Measurements from ENCODE around the gene TAF4.

The TAF4 gene

DNA sequence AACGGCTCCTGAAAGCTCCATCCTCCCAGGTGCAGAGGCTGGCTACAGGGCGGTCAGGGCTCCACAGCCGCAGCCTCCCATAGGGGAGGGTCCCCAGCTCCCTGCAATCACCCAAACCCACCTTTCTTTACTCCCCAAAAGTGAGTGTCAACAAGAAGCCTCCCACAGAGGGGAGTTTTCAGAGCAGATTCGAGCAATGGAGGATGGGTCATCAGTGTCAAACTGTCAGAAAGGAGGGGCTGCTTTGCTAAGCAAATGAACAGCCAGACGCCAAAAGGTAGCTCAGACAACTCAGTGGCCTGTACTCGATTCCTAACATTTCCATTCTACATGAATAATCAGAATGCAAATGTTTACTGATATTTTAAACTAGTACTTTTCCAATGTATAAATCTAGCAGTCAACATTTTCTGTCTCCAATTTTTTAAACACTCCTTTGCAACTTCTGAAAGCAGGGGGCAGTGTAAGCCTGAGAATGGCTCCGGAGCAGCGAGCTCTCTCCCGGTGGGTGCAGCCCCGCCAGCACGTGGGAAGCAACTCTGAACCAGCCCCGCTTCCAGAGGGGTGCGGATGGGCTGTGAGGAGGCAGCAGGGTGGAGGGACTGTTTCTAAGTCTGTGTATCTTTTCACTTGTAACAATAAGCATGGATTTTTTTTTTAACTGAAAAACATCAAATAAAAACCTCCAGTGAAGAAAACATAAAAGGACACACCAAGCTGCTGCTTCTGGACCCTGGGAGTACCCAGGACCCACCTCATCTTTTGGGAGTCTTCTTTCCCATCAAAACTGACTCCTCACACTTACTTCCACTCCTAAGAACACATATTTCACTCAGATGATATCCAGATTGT, 54.9 kb downstream of the TAF4 start:
- TF ChIP-seq Cebpa-rat (IDR thresholded peaks at IDR 0.05): no peak
- peaks cover 87% of the 10 kb centered on the region for H3K36me3 ChIP-seq
- H3K9ac ChIP-seq: no peak overlapping the region
- no peaks in the 10 kb centered on the region for H3K9me3 ChIP-seq
- H3K27me3 ChIP-seq: no peaks in the 10 kb centered on the region
- no peak overlapping the region for H3K4me2 ChIP-seq
- H3K4me1 ChIP-seq: peaks cover 25% of the 10 kb centered on the region
- peaks cover 83% of the 10 kb centered on the region for H4K20me1 ChIP-seq
- H3K27ac ChIP-seq: no peak overlapping the region
- no peak overlapping the region for H3K4me3 ChIP-seq

DNA sequence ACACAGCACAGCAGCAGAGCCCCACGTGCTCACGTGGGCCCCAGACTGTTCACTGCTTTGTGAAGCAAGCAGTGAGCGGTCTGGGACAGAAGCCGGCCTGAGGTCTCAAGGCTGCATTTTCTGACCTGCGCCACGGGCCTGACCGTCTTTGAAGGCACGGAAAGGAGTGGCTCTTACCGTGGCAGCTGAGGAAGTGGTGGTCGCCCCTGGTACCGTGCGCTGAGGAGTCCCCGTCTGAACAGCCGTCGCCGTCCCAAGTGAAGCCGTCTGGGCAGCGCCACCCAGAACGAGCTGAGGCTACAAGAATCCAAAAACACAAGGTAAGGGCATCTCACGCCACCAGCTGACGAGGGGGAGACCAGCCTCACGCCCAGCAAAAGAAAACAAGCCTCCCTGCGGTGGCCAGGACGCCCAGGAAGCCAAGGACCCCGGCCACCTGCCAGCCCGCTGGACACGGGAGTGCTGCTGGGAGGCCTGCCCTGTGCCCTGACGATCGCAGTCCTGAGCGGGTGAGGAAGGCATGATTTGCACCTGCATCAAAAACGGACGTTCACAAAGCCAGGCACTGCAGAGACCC, 55.7 kb downstream of the TAF4 start:
- no peak overlapping the region for H3K27ac ChIP-seq
- H3K4me3 ChIP-seq: no peak overlapping the region
- no peak for TF ChIP-seq Cebpa-rat (IDR thresholded peaks at IDR 0.05)
- H3K9ac ChIP-seq: no peak overlapping the region
- H3K4me1 ChIP-seq: peaks cover 20% of the 10 kb centered on the region
- H3K27me3 ChIP-seq: no peaks in the 10 kb centered on the region
- H3K36me3 ChIP-seq: peaks cover 95% of the 10 kb centered on the region
- H4K20me1 ChIP-seq: peaks cover 83% of the 10 kb centered on the region
- H3K4me2 ChIP-seq: no peak overlapping the region
- no peaks in the 10 kb centered on the region for H3K9me3 ChIP-seq

DNA sequence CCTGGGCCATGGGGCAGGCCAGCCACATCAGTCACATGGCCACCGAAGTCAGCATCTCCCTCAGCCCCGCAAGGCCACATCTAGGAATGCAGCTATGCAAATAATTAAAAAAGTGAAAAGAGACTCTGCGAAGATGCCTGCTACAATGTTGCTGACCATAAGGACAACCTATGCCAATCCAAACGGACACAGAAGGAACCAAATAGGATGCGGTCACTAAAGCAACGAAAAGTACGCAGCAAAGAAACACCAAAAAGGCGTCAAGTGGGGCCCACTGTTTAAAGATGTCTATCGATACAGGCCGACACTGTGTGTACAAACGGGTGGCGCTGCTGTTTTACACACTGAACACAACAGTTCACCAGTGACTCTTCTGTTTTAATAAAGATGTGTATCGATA, 56.4 kb downstream of the TAF4 start:
- no peak for TF ChIP-seq Cebpa-rat (IDR thresholded peaks at IDR 0.05)
- peaks cover 98% of the 10 kb centered on the region for H3K36me3 ChIP-seq

DNA sequence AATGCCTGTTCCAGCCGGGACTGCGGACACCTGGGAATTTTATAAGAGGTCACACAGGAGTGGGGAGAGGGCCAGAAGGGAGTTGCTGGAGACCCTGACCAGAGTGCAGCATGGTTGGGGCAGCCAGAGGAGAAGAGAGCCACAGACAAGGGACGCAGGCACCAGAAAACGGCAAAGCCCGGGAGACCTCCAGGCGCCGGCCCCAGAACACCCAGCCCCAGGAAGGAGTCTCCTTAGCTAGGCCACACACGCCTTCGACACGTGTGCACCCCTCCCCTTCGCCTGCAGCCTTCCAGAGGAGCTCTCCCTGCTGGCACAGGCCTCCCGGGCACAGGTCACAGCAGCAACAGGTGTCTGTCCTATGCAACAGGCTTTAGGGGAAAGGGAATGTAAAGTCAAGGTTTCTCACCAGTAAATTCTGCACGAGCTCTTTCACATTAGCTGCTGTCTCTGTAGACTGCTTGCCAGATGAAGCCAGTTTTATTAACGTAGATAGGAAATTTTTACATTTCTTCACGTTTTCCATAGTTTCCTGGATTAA, 57.0 kb downstream of the TAF4 start:
- no peaks in the 10 kb centered on the region for H3K27me3 ChIP-seq
- H3K27ac ChIP-seq: no peak overlapping the region
- no peak overlapping the region for H3K4me2 ChIP-seq
- TF ChIP-seq Cebpa-rat (IDR thresholded peaks at IDR 0.05): no peak
- H4K20me1 ChIP-seq: peaks cover 83% of the 10 kb centered on the region
- H3K36me3 ChIP-seq: peaks cover 97% of the 10 kb centered on the region
- peaks cover 24% of the 10 kb centered on the region for H3K4me1 ChIP-seq
- no peak overlapping the region for H3K4me3 ChIP-seq
- no peak overlapping the region for H3K9ac ChIP-seq
- H3K9me3 ChIP-seq: no peaks in the 10 kb centered on the region

More for the DNA sequence above, 56.4 kb downstream of the TAF4 start:
- H4K20me1 ChIP-seq: peaks cover 83% of the 10 kb centered on the region
- H3K9me3 ChIP-seq: no peaks in the 10 kb centered on the region
- no peak overlapping the region for H3K4me3 ChIP-seq
- H3K4me1 ChIP-seq: peaks cover 20% of the 10 kb centered on the region
- H3K9ac ChIP-seq: no peak overlapping the region
- no peaks in the 10 kb centered on the region for H3K27me3 ChIP-seq
- H3K27ac ChIP-seq: no peak overlapping the region
- H3K4me2 ChIP-seq: no peak overlapping the region

DNA sequence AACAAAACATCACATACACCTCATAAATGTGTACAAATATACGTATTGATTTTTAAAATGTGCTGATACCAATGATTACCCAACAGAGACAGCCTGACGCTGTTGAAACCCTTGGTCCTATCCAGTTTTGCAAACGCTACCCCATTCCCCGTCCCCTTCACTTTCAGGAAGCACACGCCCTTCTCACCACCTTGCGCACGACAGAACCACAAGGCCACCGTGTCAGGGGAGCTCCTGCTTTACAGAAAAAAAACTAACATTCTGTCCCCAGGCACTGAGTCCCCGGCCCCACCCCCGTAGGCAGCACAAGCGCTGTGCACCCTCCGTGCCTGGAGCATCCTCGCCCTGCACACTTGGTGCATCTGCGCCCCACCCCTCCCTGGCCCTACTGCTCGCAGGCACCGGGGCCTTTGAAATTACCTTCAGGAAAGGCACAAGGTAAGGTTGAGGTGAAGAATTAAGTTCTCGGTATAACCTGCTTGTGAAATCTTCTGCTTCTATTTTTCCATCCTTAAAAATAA, 58.5 kb downstream of the TAF4 start:
- Histone ChIP-seq H3K36me3 (peaks cover 96% of the 10 kb centered on the region), H3K4me2 (no peak overlapping the region)
- TF ChIP-seq Cebpa-rat (IDR thresholded peaks at IDR 0.05): no peak

DNA sequence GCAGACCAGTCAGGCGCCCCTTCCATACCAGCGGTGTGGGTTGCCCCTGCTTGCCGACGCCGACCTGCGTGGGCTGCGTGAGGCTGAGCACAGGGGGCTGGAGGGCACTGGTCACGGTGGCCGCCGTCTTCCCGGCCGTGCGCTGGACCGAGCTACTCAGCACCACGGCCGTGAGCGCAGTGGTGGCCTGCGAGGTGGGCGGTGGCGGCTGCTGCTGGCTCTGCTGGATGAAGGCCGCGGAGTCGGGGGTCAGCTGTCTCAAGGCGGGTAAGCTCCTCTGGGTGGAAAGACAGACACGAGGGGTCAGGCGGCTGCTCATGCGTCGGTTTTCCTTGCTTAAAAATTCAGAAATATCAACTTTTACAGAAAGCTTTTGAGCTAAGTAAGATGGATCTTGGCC, 59.2 kb downstream of the TAF4 start:
- no peak for TF ChIP-seq Cebpa-rat (IDR thresholded peaks at IDR 0.05)
- no peak overlapping the region for H3K4me2 ChIP-seq
- peaks cover 73% of the 10 kb centered on the region for H4K20me1 ChIP-seq
- no peaks in the 10 kb centered on the region for H3K27me3 ChIP-seq
- H3K27ac ChIP-seq: no peak overlapping the region
- H3K9me3 ChIP-seq: no peaks in the 10 kb centered on the region
- H3K4me3 ChIP-seq: no peak overlapping the region
- H3K4me1 ChIP-seq: peaks cover 31% of the 10 kb centered on the region
- peaks cover 96% of the 10 kb centered on the region for H3K36me3 ChIP-seq
- H3K9ac ChIP-seq: no peak overlapping the region

More for the DNA sequence above, 58.5 kb downstream of the TAF4 start:
- Histone ChIP-seq H3K27me3 (no peaks in the 10 kb centered on the region), H4K20me1 (peaks cover 77% of the 10 kb centered on the region), H3K9ac (no peak overlapping the region), H3K4me3 (no peak overlapping the region), H3K9me3 (no peaks in the 10 kb centered on the region), H3K27ac (no peak overlapping the region), H3K4me1 (peaks cover 33% of the 10 kb centered on the region)

DNA sequence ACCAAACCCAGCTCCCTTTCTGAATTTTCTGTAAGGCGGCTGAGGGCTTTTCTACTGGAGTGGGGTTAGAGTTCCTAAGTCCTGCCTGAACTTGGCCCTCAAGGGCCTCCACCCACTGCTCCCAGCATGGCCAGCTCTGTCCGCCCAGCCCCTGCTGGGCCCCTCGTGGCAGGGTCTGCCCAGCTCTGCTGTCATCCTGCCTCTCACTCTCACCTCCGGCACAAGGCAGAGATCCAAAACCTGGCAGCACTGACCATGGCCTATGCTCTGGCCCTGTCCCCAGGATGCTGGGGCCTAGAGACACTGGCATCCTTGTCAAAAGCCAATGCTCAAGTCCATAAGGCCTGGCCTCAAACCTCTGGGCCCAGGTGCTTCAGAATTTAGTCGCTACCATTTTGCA, 61.1 kb downstream of the TAF4 start:
- H3K9ac ChIP-seq: peak overlapping the region; percentile 55
- peaks cover 98% of the 10 kb centered on the region for H3K36me3 ChIP-seq
- 0 out of 2 replicates have a peak overlapping the region, but pooled peaks have one; percentile 8 for H3K27ac ChIP-seq

DNA sequence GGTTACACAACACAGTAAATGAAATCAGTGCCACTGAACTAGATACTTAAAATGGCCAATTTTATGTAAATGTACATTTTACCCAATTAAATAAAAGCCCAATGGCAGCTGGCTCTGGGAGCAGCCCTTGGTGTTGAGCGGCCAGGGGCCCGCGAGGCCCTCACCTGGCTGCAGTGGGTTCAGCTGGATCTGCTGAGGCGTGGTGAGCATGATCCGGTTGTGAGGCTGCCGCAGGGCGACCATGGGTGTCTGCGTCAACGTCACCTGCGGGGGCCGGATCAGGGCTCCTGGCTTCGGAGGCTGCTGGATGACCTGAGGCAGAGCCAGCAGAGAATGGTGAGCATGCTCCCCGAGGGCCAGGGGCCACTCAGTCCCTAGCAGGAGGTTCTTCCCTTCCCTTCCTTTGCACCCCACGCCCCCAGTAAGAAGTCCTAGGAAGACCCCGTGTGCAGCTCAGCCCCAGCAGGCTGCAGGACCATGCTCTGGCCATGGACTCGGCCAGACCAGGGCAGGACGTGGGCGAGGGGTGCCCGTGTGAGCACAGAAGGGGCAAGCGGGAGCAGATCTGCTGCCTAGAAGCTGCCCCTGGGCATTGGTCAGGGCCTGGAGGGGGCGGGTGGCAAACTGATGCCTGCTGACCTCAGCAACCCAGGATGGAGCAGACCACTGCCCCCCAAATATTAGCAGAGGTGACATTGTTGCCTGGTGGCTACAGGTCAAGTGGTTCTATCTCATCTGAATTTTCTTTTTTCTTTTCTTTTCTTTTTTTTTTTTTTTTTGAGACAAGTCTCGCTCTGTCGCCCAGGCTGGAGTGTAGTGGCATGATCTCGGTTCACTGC, 61.9 kb downstream of the TAF4 start:
- no peak for TF ChIP-seq Cebpa-rat (IDR thresholded peaks at IDR 0.05)
- Histone ChIP-seq H4K20me1 (peaks cover 71% of the 10 kb centered on the region), H3K4me3 (no peak overlapping the region), H3K4me2 (peak overlapping the region; percentile 73), H3K9me3 (no peaks in the 10 kb centered on the region), H3K4me1 (peaks cover 41% of the 10 kb centered on the region), H3K27ac (no peak overlapping the region), H3K27me3 (no peaks in the 10 kb centered on the region), H3K9ac (no peak overlapping the region), H3K36me3 (peaks cover 98% of the 10 kb centered on the region)

More for the DNA sequence above, 61.1 kb downstream of the TAF4 start:
- Histone ChIP-seq H3K4me1 (peaks cover 32% of the 10 kb centered on the region), H4K20me1 (peaks cover 70% of the 10 kb centered on the region), H3K4me2 (peak overlapping the region; percentile 73), H3K27me3 (no peaks in the 10 kb centered on the region), H3K4me3 (no peak overlapping the region), H3K9me3 (no peaks in the 10 kb centered on the region)
- TF ChIP-seq Cebpa-rat (IDR thresholded peaks at IDR 0.05): no peak

DNA sequence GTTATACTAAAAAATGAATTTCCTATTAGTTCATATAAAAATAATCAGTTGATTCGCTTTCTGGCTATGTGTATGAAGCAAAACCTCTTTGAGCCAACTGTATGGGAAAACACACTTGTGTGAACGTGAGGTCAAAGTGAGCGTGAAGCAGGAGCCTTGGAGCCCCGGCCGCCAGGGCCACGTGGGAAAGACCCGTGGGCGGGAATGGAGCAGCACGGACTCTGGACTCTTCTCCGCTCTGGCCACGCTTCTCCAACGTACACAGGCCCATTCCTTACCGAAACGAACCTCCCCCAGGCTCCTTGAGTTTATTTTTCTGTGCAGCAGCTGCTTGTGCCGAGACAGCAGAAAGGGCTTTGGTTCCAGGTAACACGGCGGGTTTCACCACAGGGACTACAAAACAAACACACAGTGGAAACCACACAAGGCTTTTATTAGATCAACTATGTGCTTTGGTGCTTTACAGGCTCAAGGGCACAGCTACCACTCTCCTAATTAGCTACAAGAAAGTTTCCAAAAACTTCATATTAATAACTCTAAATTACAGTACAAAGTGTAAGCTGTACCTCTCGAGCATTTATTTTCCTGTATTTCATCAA, 62.7 kb downstream of the TAF4 start:
- Histone ChIP-seq H3K36me3 (peaks cover 94% of the 10 kb centered on the region), H4K20me1 (peaks cover 78% of the 10 kb centered on the region), H3K9me3 (no peaks in the 10 kb centered on the region), H3K4me2 (peak overlapping the region; percentile 73; the same call in 1 of the 2 replicates), H3K27ac (no peak overlapping the region), H3K4me3 (no peak overlapping the region), H3K27me3 (no peaks in the 10 kb centered on the region), H3K4me1 (peaks cover 49% of the 10 kb centered on the region), H3K9ac (no peak overlapping the region)
- no peak for TF ChIP-seq Cebpa-rat (IDR thresholded peaks at IDR 0.05)

All from BLaER1 (cell line).